Measurements from ENCODE around the gene MYO9A. TPM values are rescaled to one million over a fixed set of nuclear protein-coding genes. Genes with fewer than 3 reads are reported as not detected.

MYO9A gene
- polyA plus RNA-seq, 3 donors = 3.9 to 6.6 (median 5.0) TPM

- Mint-ChIP-seq H3K9me3 (peaks cover 24 to 56% (median 39%) of the 10 kb centered on the region in 7 donors), H3K27ac (no peak overlapping the region), H3K36me3 (peaks cover 28 to 36% of the 10 kb centered on the region in 2 donors), H3K27me3 (ENCODE audit: low read depth in 3 of 3) (peaks cover 0 to 1% (median 0%) of the 10 kb centered on the region in 3 donors), H3K4me3 (no peak overlapping the region), H3K4me1 (no peaks in the 10 kb centered on the region)
- H3K9me3 ChIP-seq (replicated peaks in 1 of 2; ENCODE audit: control insufficient read depth in 1 of 2, insufficient read depth in 1 of 2, low read length in 2 of 2) = peaks cover 23 to 42% of the 10 kb centered on the region in 2 donors
- peaks cover 4 to 46% of the 10 kb centered on the region in 2 donors for H3K36me3 ChIP-seq (replicated peaks in 1 of 2; ENCODE audit: control insufficient read depth in 1 of 2, insufficient read depth in 2 of 2, low read length in 2 of 2)
- H3K9ac ChIP-seq (ENCODE audit: insufficient read depth, low read length, poor library complexity, severe bottlenecking) = no peak overlapping the region
- H3K27me3 ChIP-seq (ENCODE audit: control insufficient read depth in 2 of 2, insufficient read depth in 2 of 2, low read length in 2 of 2) = no peaks in the 10 kb centered on the region
- H3K79me2 ChIP-seq (ENCODE audit: insufficient read depth, low read length) = no peaks in the 10 kb centered on the region
- 88% methylated on average over 3 of the region's 5 CpGs for WGBS (ENCODE audit: insufficient coverage)
- intact Hi-C loops (cut with micrococcal nuclease) = no loop called here
- H4K20me1 ChIP-seq (ENCODE audit: insufficient read depth, low read length) = no peaks in the 10 kb centered on the region
- no peak overlapping the region for H3K4me2 ChIP-seq (replicated peaks; ENCODE audit: extremely low read depth, low read length, poor library complexity, severe bottlenecking)
- no peak overlapping the region for H2AFZ ChIP-seq (ENCODE audit: insufficient read depth, low read depth, low read length, poor library complexity, severe bottlenecking)
- no peak for DNase-seq
- no peak for TF ChIP-seq CTCF (IDR thresholded peaks at IDR 0.05)
- no peak overlapping the region for H3K27ac ChIP-seq (ENCODE audit: low read depth in 1 of 2, low read length in 2 of 2)
- H3K4me1 ChIP-seq (ENCODE audit: control insufficient read depth in 1 of 2, insufficient read depth in 2 of 2, low read length in 2 of 2) = no peaks in the 10 kb centered on the region
- H3K4me3 ChIP-seq (replicated peaks in 1 of 3; ENCODE audit: low read depth in 2 of 3, low read length in 3 of 3) = no peak overlapping the region
These were observed 296.3 kb downstream of the MYO9A start for GRCh38 chr15:71821547-71822129.

GRCh38 chr15:71820127-71820526, 297.8 kb downstream of the MYO9A start:
- Histone ChIP-seq H3K36me3 (replicated peaks in 1 of 2; ENCODE audit: control insufficient read depth in 1 of 2, insufficient read depth in 2 of 2, low read length in 2 of 2) (peaks cover 0 to 31% of the 10 kb centered on the region in 2 donors), H2AFZ (ENCODE audit: insufficient read depth, low read depth, low read length, poor library complexity, severe bottlenecking) (no peak overlapping the region), H3K79me2 (ENCODE audit: insufficient read depth, low read length) (no peaks in the 10 kb centered on the region), H3K27ac (ENCODE audit: low read depth in 1 of 2, low read length in 2 of 2) (no peak overlapping the region), H4K20me1 (ENCODE audit: insufficient read depth, low read length) (no peaks in the 10 kb centered on the region), H3K27me3 (ENCODE audit: control insufficient read depth in 2 of 2, insufficient read depth in 2 of 2, low read length in 2 of 2) (no peaks in the 10 kb centered on the region), H3K4me1 (ENCODE audit: control insufficient read depth in 1 of 2, insufficient read depth in 2 of 2, low read length in 2 of 2) (no peaks in the 10 kb centered on the region), H3K4me2 (replicated peaks; ENCODE audit: extremely low read depth, low read length, poor library complexity, severe bottlenecking) (no peak overlapping the region), H3K9me3 (replicated peaks in 1 of 2; ENCODE audit: control insufficient read depth in 1 of 2, insufficient read depth in 1 of 2, low read length in 2 of 2) (peaks cover 23 to 42% of the 10 kb centered on the region in 2 donors), H3K4me3 (replicated peaks in 1 of 3; ENCODE audit: low read depth in 2 of 3, low read length in 3 of 3) (no peak overlapping the region), H3K9ac (ENCODE audit: insufficient read depth, low read length, poor library complexity, severe bottlenecking) (no peak overlapping the region)
- H3K27me3 Mint-ChIP-seq (ENCODE audit: low read depth in 3 of 3) = peaks cover 0 to 1% (median 0%) of the 10 kb centered on the region in 3 donors
- DNase-seq = no peak
- H3K27ac Mint-ChIP-seq = no peak overlapping the region
- H3K9me3 Mint-ChIP-seq = peaks cover 24 to 53% (median 39%) of the 10 kb centered on the region in 7 donors
- WGBS (ENCODE audit: insufficient coverage) = no CpG with 5 or more reads among the region's 1 CpG
- H3K36me3 Mint-ChIP-seq = peaks cover 16 to 26% of the 10 kb centered on the region in 2 donors
- intact Hi-C loops (cut with micrococcal nuclease) = no loop called here
- TF ChIP-seq CTCF (IDR thresholded peaks at IDR 0.05) = no peak
- H3K4me3 Mint-ChIP-seq = no peak overlapping the region
- H3K4me1 Mint-ChIP-seq = no peaks in the 10 kb centered on the region
